ENCODE results near the gene SLC25A21.
A peak's percentile ranks its signal among the peaks of the same experiment; 100 is the strongest.

The SLC25A21 gene

DNA sequence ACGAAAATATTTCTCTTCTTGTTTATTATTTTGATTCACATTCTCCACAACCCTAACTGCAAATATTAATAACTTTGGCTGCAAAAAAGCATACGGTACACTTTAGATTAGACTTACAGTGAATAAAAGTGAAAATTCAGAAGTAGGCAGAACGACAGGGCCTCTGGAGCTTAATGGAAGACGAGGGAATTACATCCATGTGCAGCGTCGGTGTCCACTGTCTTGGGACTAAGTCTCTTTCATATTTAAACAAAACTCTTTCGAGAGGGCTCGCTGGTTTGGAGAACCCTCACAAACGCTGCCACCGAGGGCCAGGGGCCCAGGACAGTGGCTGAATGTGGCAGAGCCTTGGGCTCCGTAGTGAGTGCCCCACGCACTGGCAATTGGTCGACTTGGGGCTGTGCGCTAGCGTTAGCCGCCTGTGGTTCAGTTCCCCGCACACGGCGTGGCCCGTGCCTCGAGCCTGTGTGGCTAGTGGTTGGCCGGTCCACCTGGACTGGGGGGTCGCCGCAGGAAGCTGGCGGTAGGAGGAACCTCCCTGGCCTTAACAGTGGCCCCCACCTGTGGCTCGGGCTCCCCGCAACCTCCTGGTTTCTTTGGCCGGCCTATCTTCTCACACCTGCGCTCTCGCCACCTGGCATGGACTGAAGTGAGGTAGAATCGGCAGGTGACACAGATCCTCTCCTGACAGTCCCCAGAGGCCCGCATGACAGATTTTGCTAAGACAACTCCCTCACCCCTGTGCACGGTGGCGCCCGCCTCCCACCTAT lies 511.5 kb downstream of the SLC25A21 start:
- TF ChIP-seq, protein P1, sequence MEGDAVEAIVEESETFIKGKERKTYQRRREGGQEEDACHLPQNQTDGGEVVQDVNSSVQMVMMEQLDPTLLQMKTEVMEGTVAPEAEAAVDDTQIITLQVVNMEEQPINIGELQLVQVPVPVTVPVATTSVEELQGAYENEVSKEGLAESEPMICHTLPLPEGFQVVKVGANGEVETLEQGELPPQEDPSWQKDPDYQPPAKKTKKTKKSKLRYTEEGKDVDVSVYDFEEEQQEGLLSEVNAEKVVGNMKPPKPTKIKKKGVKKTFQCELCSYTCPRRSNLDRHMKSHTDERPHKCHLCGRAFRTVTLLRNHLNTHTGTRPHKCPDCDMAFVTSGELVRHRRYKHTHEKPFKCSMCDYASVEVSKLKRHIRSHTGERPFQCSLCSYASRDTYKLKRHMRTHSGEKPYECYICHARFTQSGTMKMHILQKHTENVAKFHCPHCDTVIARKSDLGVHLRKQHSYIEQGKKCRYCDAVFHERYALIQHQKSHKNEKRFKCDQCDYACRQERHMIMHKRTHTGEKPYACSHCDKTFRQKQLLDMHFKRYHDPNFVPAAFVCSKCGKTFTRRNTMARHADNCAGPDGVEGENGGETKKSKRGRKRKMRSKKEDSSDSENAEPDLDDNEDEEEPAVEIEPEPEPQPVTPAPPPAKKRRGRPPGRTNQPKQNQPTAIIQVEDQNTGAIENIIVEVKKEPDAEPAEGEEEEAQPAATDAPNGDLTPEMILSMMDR (IDR thresholded peaks at IDR 0.05; ENCODE audit: extremely low read depth, insufficient read depth, missing control alignments): no peak
- in situ Hi-C loops (cut with MboI; ENCODE audit: low pct_unique_long_range_greater_than_20kb, low sequenced_read_pairs, unreplicated experiment): loop anchor here (25.0 kb wide), 1 partner anchor 926 kb away; the partner anchor contains the start of genes FOXA1 and TTC6
- peak; percentile 30 for DNase-seq (ENCODE audit: low spot score)

DNA sequence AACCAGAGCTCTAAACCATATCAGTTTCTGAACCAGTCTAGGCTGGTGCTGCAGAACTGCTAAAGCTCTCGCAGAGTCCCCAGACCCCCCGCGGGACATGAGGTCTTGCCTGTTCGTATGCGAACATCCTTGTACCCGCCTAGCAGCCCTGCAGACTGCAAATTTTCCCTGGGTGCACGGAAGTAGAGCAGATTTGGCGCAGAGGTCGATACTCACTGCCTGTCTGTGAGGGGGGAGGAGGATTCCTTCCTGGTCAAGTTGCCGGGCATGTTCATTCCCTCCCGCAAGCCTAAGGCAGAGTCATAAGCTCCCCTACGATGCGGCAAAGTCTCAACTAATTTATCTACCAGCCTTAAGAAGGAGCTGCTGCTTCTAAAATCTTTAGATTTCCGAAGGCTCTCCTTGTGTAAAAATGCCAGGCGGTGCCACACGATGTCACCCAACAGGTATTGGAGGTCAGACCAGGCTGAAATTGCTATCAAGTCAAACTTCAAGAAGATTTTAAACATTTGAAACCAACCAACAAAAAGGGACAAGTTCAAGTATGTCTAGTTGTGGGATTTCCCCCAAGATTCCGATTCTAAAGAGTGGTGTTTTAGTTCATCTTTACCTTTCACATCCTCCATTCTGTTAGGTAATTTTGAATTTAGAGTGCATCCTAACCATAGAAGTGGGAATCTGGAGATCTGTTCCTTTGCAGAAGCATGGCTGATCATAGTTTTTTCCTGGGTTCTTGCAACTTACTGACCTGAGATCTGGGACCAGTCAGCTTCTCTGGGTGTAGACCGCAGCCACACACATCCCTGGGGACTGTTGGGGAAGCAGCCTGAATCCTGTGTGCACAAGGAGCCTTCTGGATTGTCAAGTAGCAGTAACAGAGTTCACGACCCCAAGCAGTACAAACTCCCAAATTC lies 512.3 kb downstream of the SLC25A21 start:
- TF ChIP-seq, protein P1 (IDR thresholded peaks at IDR 0.05; ENCODE audit: extremely low read depth, insufficient read depth, missing control alignments): no peak
- DNase-seq (ENCODE audit: low spot score): peak; percentile 47
- in situ Hi-C loops (cut with MboI; ENCODE audit: low pct_unique_long_range_greater_than_20kb, low sequenced_read_pairs, unreplicated experiment): loop anchor here (10.0 to 25.0 kb wide), 2 partner anchors 145 to 927 kb away; partner anchors contain the start of genes FOXA1 and TTC6

DNA sequence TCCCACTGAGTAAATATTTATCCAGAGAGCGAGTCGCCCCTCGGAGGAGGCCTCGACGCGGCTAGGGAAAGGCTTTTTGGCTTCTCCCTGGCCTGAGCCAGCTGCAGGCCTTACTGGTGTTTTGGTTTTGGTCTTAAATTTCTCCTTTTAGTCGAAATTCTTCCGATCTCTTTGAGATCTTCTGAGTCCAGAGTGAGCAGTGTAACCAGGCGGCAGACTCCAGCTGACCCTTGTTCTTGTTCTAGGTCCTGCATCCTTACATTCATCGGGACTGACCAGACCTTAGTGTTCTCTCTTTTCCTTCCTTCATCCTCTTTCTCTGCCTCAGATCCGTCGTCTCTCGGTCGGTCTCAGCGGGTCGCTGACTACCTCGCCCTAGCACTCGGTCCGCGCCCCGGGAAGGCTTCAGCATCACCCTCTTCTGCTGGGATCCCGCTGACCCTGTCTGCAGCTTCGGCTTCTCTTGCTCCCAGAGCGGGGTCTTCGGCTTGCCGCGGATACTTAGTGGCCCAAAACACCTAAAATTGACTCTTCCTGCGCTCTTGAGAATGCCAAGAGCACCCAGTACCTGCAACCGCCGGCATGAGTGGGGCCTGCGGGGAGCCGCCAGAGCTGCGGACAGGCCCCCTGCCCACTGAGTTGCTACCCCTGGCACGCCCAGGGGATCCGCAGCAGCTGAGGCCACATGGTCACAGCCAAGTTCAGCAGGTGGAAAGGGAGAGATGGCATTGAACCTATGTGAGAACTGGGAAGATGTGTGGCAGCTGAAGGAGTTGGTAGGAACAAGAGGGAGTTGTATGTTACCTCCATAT lies 513.2 kb downstream of the SLC25A21 start:
- in situ Hi-C loops (cut with MboI; ENCODE audit: low pct_unique_long_range_greater_than_20kb, low sequenced_read_pairs, unreplicated experiment): loop anchor here (10.0 to 25.0 kb wide), 2 partner anchors 144 to 928 kb away; partner anchors contain the start of genes FOXA1 and TTC6
- peak; percentile 19 for DNase-seq (ENCODE audit: low spot score)
- TF ChIP-seq, protein P1 (IDR thresholded peaks at IDR 0.05; ENCODE audit: extremely low read depth, insufficient read depth, missing control alignments): no peak

DNA sequence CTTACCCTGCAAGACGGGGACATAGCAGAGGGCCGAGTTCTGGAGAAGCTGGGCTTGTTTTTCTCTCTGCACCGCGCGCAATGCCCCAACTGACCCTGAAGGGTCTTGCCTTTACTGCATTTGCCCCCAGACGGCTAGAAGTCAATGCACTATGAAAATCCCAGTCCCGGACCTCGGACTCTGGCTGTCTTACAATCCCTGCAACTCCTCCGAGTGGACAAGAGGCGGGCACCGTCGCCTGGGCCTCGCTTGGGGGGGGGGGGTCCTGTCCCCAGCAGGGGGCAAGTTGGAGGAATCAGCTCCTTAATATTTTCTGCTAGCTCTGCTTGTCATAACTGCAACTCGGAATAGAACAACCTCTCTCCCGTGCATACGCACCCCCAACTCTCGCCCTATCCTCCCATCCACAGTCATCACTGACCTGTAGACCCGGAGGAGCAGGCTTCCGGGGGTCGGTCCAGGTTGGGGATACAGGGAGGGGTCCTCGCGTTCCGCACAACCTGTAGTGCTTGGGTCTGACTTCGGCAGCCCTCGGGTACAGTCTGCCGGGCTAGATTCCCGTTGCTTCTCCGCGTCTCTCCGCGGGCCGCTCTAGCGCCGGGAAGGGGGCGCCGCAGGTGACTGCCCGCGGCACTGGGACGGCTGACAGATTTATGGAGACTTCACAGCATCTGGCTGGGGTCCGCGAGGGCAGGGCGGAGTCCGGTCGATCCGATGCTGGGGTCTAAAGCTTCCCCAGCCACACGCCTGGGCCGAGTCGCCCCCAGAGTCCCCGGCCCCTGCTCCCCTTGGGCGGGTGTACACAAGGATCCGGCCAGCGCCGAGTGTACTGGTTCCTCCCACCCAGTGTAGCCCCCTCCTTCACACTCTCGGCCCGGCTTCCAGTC lies 514.0 kb downstream of the SLC25A21 start:
- in situ Hi-C loops (cut with MboI; ENCODE audit: low pct_unique_long_range_greater_than_20kb, low sequenced_read_pairs, unreplicated experiment): loop anchor here (10.0 to 25.0 kb wide), 2 partner anchors 144 to 929 kb away; partner anchors contain the start of genes FOXA1 and TTC6
- TF ChIP-seq, protein P1 (IDR thresholded peaks at IDR 0.05; ENCODE audit: extremely low read depth, insufficient read depth, missing control alignments): no peak
- peak; percentile 27 for DNase-seq (ENCODE audit: low spot score)

DNA sequence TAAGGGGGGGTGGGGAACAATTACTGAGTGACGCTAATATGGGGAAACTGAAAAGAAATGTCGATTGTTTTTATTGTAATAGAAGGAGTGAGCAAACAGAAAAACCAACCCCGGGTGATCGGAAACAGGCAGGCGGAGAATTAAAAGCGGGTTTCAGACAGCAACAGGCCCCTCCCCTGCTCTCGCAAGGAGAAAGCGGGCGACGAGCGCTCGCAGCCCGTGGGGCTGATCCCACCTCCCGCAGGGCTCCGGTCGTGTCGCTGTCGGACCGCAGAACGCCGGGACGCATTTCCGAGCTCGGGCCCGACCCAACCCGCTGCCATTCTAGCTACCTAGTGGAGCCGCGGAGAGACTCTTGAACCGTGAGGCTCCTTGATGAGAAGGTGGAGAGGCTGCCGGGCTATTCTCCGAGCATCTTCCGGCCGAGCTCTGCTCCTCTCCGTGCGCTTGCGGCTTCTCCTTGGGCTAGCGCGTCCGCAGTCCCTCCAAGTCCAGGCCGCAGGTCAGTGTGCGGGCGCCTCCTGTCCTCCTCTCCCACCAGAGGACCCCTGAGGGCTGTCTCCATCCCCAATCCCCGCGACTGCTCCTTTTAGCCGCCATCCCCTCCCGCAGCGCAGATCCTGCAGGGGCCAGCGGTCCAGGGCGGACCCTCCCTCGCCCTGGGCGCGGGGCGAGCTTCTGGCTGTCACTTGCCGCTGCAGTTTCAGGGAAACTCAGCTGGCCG lies 514.8 kb downstream of the SLC25A21 start:
- DNase-seq (ENCODE audit: low spot score): peak; percentile 28
- in situ Hi-C loops (cut with MboI; ENCODE audit: low pct_unique_long_range_greater_than_20kb, low sequenced_read_pairs, unreplicated experiment): loop anchor here (10.0 to 25.0 kb wide), 2 partner anchors 143 to 930 kb away; partner anchors contain the start of genes FOXA1 and TTC6

More for the DNA sequence above, 514.8 kb downstream of the SLC25A21 start:
- TF ChIP-seq, protein P1 (IDR thresholded peaks at IDR 0.05; ENCODE audit: extremely low read depth, insufficient read depth, missing control alignments): no peak
